Vagina (tissue), 2 donors: ENCODE measurements around the gene PXDN. TPM values are rescaled to one million over a fixed set of nuclear protein-coding genes. Genes with fewer than 3 reads are reported as not detected.

Experiments used
- DNase-seq, 2 donors: peaks; one replicate each; pipeline ENCODE4 v3.0.0-alpha.2; 2017; ENCODE audit errors: extremely low spot score in 2 of 2
- H3K27ac ChIP-seq: fragments of 200-600 bp; sonication (generic); one replicate; pipeline ENCODE4 v1.5.1; 2019
- H3K27me3 ChIP-seq: fragments of 200-600 bp; sonication (generic); one replicate; pipeline ENCODE4 v1.5.1; 2019
- H3K36me3 ChIP-seq, 2 donors: fragments of 200-600 bp; sonication (generic); one replicate each; pipeline ENCODE4 v1.5.1; 2017 to 2019
- H3K4me1 ChIP-seq: fragments of 200-600 bp; sonication (generic); one replicate; pipeline ENCODE4 v1.5.1; 2019
- H3K4me3 ChIP-seq, 2 donors: fragments of 200-600 bp; sonication (generic); 1 replicate in 1 of 2; 2 replicates in 1 of 2; pipeline ENCODE4 v1.5.1; 2016 to 2019
- H3K9me3 ChIP-seq: fragments of 200-600 bp; sonication (generic); one replicate; pipeline ENCODE4 v1.5.1; 2019
- CTCF ChIP-seq, 3 experiments: fragments of 450-650 bp in 2 of 3; fragments of 200-600 bp in 1 of 3; sonication (generic) in 1 of 3; IDR thresholded peaks; one replicate each; pipeline ENCODE4 v1.5.1; 2017 to 2019; ENCODE audit warnings: antibody characterized with exemption in 3 of 3, mild to moderate bottlenecking in 2 of 3, moderate library complexity in 2 of 3
- POLR2A ChIP-seq, 2 donors: fragments of 450-650 bp; IDR thresholded peaks; one replicate each; pipeline ENCODE4 v1.6.1; 2017; ENCODE audit warnings: antibody characterized with exemption in 2 of 2, mild to moderate bottlenecking in 2 of 2, moderate library complexity in 2 of 2
- POLR2AphosphoS5 ChIP-seq, 2 donors: sonication (generic); formaldehyde crosslinking; IDR thresholded peaks; one replicate each; pipeline ENCODE4 v1.9.0; 2017; ENCODE audit warnings: antibody characterized with exemption in 2 of 2, mild to moderate bottlenecking in 2 of 2, low read depth in 1 of 2; ENCODE audit not compliant: insufficient read depth in 1 of 2
- intact Hi-C: fragments of 100-400 bp; cut with DNase I; formaldehyde crosslinking; loops from one replicate; pipeline ENCODE4 v1.15.1; 2023
- total RNA-seq: library from RNA; depleted of rRNA; stranded (reverse); fragments of >200 nt; gene quantifications from one replicate; pipeline ENCODE4 v1.2.3, GENCODE V29; 2016

The PXDN gene
- total RNA-seq, 1 donor from 2014 or later: 33.6 TPM

GRCh38 chr2:1678609-1679008 is 65.7 kb downstream of the PXDN start:
- Histone ChIP-seq H3K36me3 (peaks cover 0 to 39% of the 10 kb centered on the region in 2 donors), H3K4me1 (peaks cover 9% of the 10 kb centered on the region), H3K4me3 (no peak overlapping the region), H3K27me3 (no peaks in the 10 kb centered on the region), H3K27ac (no peak overlapping the region), H3K9me3 (no peaks in the 10 kb centered on the region)
- intact Hi-C loops: no loop called here
- TF ChIP-seq POLR2AphosphoS5 (IDR thresholded peaks at IDR 0.05; ENCODE audit: insufficient read depth in 1 of 2, low read depth in 1 of 2) (no peak), POLR2A (IDR thresholded peaks at IDR 0.05) (no peak), CTCF (IDR thresholded peaks at IDR 0.05) (no peak)
- DNase-seq: peak in 1 of 2 donors; percentile 78

GRCh38 chr2:1677821-1678165 is 66.5 kb downstream of the PXDN start:
- no peaks in the 10 kb centered on the region for H3K9me3 ChIP-seq
- no peaks in the 10 kb centered on the region for H3K27me3 ChIP-seq
- peaks cover 9% of the 10 kb centered on the region for H3K4me1 ChIP-seq
- H3K4me3 ChIP-seq: no peak overlapping the region
- no peak for DNase-seq
- peaks cover 0 to 45% of the 10 kb centered on the region in 2 donors for H3K36me3 ChIP-seq
- TF ChIP-seq CTCF (IDR thresholded peaks at IDR 0.05) (no peak), POLR2AphosphoS5 (IDR thresholded peaks at IDR 0.05; ENCODE audit: insufficient read depth in 1 of 2, low read depth in 1 of 2) (no peak), POLR2A (IDR thresholded peaks at IDR 0.05) (no peak)
- intact Hi-C loops: no loop called here
- no peak overlapping the region for H3K27ac ChIP-seq

DNA sequence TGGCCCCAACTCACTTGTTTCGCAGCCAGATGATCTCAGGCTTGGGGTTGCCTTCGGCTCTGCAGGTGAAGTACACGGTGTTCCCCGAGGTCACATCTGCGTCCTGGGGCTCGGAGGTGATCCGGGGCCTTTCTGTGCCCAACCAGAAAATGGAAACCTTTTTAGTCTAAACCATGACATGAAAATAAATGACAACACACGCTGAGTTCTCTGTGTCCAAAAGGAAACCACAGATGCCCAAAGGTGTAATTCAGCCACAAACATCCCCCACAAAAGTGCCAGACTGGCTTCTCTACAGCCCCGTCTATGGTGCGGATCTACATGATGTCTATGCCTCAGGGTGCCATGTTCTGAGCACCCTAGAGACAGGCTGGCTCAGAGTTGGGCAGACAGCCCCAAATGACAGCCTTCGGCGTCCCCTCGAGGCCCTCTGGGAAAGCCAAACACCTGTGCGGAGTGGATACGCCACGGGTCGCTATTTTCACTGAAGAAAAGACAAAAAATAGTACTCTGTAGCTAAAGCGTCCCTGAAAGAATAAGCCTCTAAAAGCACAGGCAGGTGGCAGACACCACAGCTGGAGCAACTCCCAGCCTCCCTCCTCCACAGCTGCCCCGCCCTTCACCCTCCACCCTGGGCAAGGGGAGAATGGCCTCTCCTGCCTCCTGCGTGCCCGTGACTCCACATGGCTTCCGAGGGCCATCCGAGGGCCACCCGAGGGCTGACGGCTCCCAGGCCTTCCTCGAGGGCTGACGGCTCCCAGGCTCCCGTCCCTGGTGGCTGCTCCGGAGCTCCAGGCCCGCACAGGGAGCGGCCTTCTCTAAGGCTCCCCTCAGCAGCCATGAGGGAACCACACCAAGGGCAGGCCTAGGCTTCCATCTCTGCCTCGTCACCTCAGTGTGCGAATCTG is 67.1 kb downstream of the PXDN start:
- H3K4me1 ChIP-seq: peaks cover 9% of the 10 kb centered on the region
- no peaks in the 10 kb centered on the region for H3K27me3 ChIP-seq
- peaks cover 0 to 49% of the 10 kb centered on the region in 2 donors for H3K36me3 ChIP-seq
- no peak for TF ChIP-seq CTCF (IDR thresholded peaks at IDR 0.05)
- TF ChIP-seq POLR2A (IDR thresholded peaks at IDR 0.05): no peak
- no peak for TF ChIP-seq POLR2AphosphoS5 (IDR thresholded peaks at IDR 0.05; ENCODE audit: insufficient read depth in 1 of 2, low read depth in 1 of 2)
- DNase-seq: peak in 1 of 2 donors; percentile 77
- no peak overlapping the region for H3K4me3 ChIP-seq
- H3K27ac ChIP-seq: no peak overlapping the region
- no peaks in the 10 kb centered on the region for H3K9me3 ChIP-seq
- intact Hi-C loops: no loop called here

GRCh38 chr2:1676091-1676912 is 68.0 kb downstream of the PXDN start:
- H3K27me3 ChIP-seq: no peaks in the 10 kb centered on the region
- peaks cover 0 to 49% of the 10 kb centered on the region in 2 donors for H3K36me3 ChIP-seq
- H3K9me3 ChIP-seq: no peaks in the 10 kb centered on the region
- H3K4me1 ChIP-seq: peaks cover 9% of the 10 kb centered on the region
- TF ChIP-seq POLR2AphosphoS5 (IDR thresholded peaks at IDR 0.05; ENCODE audit: insufficient read depth in 1 of 2, low read depth in 1 of 2): peak in 1 of 2 donors; percentile 26
- no peak for TF ChIP-seq POLR2A (IDR thresholded peaks at IDR 0.05)
- peak overlapping the region; percentile 73 for H3K27ac ChIP-seq
- H3K4me3 ChIP-seq: no peak overlapping the region
- intact Hi-C loops: no loop called here
- DNase-seq: peak in 1 of 2 donors; percentile 84

- no peak for TF ChIP-seq POLR2A (IDR thresholded peaks at IDR 0.05)
- peak in 1 of 3 experiments; percentile 36 for TF ChIP-seq CTCF (IDR thresholded peaks at IDR 0.05)
- TF ChIP-seq POLR2AphosphoS5 (IDR thresholded peaks at IDR 0.05; ENCODE audit: insufficient read depth in 1 of 2, low read depth in 1 of 2): peak; percentile 11 to 58
- intact Hi-C loops: no loop called here
- H3K36me3 ChIP-seq: peaks cover 0 to 45% of the 10 kb centered on the region in 2 donors
- H3K27ac ChIP-seq: peak overlapping the region; percentile 73
- no peaks in the 10 kb centered on the region for H3K9me3 ChIP-seq
- peaks cover 9% of the 10 kb centered on the region for H3K4me1 ChIP-seq
- DNase-seq: peak; percentile 67 to 91
- no peaks in the 10 kb centered on the region for H3K27me3 ChIP-seq
- no peak overlapping the region for H3K4me3 ChIP-seq
Observed at GRCh38 chr2:1675633-1676032, 68.7 kb downstream of the PXDN start.
